ENCODE measurements around the gene RFTN1.

- TF ChIP-seq TCF12 (IDR thresholded peaks at IDR 0.05; ENCODE audit: low read depth, low read length) (no peak), USF2 (IDR thresholded peaks at IDR 0.05; ENCODE audit: low read length) (no peak)
Observed at GRCh38 chr3:16404349-16404895, 109.1 kb downstream of the RFTN1 start.

Data from H1 (cell line).